ENCODE data around the gene MGAT4B.

DNA sequence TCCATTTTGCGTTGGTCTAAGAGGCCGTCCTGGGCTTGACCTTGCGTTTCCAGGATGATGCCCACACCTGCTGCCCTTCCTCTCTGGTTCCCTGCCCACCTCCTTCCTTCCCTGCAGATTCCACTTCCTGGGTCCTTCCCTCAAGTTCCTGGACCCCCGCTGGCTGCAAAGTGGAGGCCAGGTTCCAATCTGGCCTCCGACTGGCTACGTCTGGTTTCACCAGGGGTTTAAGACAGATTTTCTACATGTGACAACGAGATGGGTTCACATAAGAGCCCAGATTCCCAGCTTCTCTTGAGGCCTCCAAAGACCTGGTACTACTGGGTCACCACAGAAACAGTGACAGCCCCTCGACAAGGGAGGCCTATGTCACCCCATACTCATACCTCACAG, 2.1 kb downstream of the MGAT4B start:
- no peak for TF ChIP-seq ZFP30 (CRISPR knock-in tag; IDR thresholded peaks at IDR 0.05)
- TF ChIP-seq ZFP3 (CRISPR knock-in tag; IDR thresholded peaks at IDR 0.05): no peak
- no peak for TF ChIP-seq ZNF565 (CRISPR knock-in tag; conservative IDR thresholded peaks at IDR 0.05; ENCODE audit: low read depth)

Measured in SK-N-SH treated with all-trans-retinoic acid at 6 μM for 48 hours (cell line).